NCI-H69 (cell line): ENCODE data around the gene WNT8B.

Experiments
- DNase-seq: peaks from one replicate; lab custom pipeline; 2025; lab: John Stamatoyannopoulos, UW

Gene WNT8B

DNA sequence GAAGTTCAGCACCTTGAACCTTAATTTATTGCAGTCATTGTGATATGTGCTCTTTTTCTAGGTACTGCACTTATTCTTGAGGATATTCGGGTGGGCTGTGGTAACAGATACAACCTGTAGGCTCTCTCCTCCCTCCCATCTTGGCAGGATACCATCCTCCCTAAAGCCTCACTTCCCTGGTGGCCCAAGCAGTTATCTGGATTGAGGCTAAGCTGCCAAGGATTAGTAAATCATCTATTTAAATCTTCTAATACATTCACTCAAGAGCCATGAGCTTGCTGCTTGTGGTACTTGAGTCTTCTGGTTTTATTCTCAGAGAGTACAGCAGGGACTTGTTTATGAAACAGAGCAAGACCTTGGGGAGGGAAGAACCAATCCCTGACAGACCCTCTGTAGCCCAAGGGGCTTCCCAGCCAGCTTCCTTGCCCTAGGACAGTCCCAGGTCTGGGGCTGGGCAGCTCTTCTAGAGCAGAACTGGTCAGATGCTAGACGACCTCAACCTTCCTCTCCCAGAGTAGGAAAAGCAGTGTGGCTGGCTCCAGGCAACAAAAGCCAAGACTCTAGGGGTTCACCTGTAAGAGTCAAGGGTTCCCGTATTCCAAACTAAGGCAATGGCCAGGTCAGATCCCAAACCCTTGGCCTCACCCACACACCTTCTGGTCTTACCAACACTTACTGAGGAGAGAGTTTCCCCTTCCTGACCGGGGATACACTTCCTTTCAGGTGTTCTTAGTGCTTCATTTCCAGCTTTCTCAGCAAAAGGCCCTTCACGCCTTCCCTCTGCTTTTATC lies 21.3 kb downstream of the WNT8B start:
- DNase-seq: no peak

DNA sequence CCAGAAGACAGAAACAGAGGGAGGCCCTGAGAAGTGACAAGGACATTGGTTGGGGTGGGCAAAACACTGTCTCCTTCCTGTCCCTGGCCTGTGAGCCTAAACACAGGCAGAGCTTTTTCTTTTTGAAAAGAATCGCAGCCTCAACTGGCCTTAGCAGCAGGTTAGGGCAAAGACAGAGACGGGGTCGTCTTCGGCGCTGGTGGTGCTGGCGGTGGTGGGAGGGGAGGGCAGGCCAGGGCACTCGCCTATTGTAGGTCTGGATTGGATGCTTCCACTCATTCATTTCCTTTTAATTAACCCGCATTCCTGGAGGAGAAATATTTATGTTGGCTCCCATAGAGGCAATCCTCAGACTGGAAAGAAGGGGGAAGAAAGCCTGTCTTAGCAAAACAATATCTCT lies 22.6 kb downstream of the WNT8B start:
- no peak for DNase-seq

DNA sequence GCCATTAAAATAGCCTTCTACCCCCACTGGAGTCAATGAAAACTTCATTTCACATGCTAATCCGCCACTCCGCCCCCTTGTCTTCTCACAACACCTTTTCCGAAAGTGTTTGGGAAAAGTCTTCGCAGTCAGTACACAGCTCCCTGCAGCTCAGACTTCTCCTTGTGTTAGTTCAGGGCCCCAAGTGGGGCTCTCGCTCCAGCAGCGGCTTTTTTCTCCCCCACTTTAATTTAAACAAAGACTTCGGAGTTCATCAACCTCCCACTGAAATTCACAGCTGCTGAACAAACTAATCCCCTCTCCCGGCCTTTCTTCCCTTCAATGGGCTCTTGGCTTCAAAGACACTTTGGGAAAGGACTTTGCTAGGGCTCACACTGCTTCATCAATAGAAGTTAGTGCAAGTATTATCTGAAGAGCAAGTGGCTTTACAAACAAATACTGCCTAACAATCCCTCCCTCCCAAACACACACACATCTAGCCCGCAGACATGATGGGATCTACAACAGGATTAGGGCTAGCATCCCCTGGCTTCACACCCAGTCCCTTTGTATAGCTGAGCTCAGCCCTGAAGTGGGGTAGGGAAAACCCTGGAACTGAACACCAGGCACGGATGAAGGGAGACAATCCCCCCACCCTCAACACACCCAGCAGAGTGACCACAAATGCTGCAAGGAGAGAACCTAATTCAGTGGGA lies 23.1 kb downstream of the WNT8B start:
- no peak for DNase-seq

DNA sequence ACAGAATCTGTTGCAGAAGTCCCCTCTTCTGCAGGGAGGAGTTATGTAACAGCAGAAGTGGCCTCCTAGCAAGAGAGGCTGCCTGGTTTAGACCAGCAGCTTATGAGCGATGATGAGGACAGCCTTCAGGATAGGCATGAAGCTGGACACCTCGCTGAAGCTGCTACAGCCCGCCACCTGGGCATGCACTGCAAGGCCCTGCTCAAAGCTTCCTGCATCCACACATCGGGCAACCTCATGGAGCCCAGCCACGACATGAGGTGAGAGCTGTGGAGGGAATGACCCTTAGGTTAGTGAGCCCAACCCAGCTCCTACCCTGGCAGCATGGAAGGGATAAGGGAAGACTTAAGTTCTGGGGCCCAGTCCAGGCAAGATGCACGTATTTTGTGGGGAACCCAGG lies 24.7 kb downstream of the WNT8B start:
- DNase-seq: no peak

DNA sequence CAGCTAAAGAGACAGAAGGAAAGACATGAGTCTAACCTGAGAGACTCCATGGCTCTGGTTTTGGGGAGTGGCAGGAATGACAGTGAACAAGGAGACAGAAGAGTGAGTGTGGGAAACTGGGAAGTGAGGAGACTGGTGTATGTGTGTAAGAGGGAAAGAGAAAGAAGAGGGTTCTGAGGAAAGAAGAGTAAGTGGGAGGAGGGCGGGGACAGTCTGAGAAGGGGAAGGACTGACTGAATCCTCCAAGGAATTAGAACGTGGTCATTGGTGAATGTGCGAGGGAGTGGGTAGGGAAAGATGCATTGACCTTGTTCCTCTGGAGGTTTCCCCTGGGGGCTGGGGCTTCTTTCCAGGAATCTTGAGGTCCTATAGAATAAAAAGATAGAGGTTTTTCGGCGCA lies 26.6 kb downstream of the WNT8B start:
- DNase-seq: no peak

DNA sequence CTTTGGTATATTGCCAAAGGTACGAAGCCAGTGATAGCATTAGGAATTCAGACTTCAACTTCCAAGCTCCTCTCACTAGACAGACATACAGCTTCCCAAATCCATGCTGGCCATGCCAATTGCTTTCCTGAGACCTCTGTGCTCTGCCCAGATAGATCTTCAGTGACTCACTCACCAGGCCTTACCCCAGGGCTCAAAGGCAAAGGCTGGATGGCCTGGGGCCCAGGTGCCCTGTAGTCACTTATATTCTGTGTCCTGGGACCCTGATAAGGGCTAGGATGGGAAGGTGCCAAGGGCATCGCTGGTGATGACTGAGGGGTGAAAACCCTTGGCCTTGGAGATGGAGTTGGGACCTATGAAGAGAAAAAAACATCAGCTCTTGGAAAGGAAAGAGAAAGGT lies 27.7 kb downstream of the WNT8B start:
- DNase-seq: no peak

DNA sequence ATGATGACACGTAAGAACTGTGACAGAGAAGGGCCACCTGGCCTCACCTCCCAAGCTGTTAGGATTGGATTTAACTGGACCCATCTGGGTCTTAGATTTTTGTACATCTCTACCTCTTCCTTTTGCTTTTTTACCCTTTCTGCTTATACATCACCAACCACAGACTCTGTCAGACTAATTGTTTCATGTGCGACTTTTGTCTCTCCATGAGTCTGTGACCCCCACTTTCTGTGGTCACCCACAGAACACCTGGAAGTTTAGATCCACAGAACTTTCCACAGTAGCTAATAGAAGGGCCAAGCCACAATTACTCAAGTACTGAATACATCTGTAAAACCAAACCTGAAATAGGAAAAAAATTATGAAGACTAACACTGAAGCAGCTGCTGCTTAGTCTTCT lies 33.8 kb downstream of the WNT8B start:
- DNase-seq: no peak

DNA sequence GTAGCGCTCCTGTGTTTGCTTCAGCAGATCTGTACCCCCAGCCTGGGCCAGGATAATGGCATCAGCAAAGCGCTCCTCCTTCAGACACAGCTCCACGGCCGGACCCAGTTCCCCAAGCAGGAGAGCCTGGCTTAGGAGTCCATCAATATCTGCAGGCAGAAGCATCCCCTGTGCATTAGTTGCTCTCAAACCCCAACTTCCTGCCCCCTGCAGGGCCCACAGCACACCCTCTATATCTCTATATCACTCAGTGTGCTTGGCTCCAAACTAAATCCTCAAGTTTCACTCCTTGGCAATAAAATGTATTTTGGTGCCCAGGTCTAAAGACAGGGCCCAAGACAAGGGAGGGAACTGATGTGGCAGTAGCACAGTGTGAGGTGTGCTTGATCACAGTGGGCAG lies 35.2 kb downstream of the WNT8B start:
- DNase-seq: no peak

DNA sequence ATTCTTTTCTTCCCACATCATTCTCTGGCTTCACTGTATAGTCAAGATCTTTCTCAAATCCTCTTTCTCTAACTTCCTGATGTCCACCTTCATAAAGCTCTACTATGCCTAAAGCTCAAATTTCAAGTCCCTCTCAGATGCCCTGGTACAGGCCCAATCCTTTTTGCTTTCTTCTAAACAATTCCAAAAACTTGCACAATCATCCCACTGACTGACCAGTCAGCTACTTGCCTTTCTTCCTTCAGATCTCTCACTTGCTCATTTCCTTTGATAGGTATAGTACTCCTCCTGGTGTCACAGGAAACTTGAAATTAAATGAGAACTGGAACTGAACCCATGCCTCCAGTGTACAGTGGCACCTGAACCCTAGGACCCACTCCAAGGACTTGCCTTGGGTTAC lies 38.6 kb downstream of the WNT8B start:
- no peak for DNase-seq

DNA sequence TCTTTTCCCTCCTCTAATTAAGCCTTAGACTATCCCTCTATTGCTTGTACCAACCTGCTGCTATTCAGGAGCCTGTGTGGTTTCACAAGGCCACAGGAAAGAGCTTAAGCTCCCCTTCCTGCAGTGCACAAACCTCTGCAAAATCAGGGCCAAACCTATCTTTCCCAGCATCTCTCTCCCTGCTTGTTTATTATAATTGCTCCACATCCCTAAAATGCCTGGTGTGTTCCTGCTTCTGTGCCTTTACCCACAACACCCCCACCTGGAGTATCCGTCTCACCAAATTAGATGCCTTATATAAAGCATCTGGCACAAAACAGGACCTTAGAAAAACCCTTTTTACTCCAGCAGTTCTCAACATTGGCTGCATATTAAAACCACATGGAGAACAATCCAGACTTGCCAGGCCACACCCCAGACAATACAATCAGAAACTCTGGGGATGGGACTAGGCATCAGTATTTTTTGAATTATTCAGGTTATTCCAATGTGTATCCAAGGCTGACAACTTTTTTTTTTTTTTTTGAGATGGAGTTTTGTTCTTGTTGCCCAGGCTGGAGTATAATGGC lies 40.2 kb downstream of the WNT8B start:
- DNase-seq: no peak

DNA sequence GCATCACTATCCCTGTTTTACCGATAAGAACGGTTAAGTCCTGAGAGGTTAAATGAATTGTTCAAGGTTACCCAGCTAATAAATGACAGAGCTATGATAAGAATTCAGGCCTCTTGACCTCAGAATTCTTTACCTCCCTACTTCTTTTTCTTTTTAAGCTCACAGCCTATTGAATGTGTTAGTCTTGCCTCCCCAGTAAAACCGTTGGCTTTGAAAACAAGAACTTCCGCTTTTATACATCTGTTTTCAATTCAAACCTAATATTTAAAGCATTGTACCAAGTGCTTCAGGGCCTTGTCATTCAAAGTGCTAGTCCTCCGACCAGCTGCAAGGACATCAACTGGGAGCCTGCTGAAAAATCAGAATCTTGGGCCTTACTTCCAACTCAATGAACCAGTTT lies 41.3 kb downstream of the WNT8B start:
- DNase-seq: no peak

DNA sequence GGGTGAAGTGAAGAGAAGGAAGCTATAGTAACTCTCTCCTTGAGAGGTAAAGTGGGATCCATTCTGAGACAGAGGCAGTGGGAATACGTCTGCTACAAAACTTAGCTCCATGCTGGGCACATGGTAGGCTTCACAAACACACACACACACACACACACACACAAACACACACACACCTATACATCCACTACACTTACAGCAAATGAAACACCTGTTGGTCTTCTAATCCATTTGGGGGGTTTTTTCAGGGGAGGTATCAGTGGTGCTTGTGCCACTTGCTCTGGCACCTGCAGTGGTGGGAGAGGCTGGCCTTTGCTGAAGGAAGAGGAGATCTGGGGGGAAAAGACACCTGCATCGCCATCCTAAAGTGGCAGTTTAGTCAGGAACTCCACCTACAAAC lies 42.4 kb downstream of the WNT8B start:
- no peak for DNase-seq

DNA sequence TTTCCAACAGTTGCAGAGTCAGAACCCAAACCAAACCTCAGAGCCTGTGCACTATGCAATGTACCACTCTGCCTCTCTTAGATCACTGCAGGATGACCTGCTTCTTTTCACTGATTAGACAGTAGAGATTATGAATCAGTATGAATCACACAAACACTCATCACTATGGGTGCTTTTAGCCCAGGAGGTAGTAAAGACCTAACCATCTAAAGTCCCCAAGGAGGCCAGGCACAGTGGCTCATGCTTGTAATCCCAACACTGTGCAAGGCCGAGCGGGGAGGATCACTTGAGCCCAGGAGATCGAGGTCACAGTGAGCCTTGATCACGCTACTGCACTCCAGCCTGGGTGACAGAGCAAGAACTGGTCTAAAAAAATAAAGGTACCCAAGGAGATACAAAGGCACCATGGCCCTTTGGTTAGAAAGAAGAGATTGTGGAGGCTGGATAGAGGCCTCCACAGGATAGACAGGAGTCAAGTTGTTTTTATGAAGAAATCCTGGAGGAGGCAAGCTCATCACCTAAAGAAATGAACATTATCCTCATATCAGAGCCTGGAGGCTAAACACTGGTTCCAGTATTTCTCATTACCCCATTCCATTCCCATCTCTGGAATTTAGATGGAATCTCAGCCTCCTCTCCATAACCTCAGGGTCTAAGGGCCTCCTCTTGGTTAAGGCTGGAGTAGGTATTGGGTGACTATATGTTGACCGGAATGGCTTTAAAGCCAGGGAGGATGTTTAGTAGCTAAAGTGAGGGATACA lies 44.0 kb downstream of the WNT8B start:
- DNase-seq: no peak

DNA sequence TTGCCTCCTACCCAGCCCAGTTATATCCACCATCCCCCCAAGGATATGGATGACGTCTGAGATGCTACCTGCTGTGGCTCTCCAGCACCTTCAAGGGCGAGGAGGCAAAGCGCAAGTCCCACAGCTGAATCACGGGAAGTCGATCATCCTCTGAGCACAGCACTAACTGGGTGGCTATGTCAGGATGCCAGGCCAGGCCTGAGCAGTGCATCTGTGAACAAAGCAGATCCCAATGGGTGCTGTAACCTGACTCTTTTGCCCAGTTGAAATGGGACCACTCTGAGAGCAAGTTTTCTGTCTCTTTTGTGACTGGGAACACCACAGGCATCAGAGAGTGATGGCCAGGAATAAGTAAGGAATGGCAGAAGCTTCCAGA lies 44.5 kb downstream of the WNT8B start:
- no peak for DNase-seq

DNA sequence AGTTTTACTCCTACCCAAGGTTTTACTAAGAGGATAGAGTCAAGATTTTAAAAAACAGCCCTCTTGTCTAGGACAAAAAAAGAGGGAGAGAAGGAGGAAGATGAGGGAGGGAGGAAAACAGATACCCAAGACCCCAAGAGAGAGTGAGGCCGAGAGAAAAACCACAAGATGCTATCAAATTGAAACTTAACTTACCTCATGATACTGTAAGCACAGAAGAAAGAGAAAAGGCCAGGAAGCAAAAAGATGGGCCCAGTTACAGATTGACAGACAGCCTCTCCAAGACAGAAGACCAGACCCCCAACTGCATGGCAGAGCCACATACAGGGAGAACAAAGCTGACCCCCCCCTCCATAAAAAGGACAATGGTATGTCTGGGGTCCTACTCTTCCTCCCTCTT lies 45.5 kb downstream of the WNT8B start:
- no peak for DNase-seq

DNA sequence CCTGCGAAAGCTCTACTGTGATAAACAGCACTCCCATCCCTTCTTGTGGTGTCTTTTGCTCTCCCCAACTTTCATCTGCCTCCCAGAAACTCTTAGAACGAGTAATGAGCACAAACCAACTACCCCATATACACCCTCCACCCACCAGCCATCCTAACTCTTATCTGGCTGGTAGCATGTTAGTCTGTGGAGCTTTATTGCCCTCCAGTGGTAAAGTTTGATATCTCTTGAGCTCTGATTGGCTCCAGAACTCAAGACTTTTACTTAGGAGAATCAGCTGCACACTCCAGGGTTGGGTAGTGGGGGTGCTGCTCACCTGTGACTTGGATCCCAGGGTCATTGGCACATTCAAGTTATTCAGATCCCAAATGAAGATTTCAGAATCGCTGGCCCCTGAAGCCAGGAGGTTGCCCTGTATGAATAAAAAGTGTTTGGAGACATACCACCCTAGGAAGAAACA lies 45.9 kb downstream of the WNT8B start:
- DNase-seq: peak; percentile 41

DNA sequence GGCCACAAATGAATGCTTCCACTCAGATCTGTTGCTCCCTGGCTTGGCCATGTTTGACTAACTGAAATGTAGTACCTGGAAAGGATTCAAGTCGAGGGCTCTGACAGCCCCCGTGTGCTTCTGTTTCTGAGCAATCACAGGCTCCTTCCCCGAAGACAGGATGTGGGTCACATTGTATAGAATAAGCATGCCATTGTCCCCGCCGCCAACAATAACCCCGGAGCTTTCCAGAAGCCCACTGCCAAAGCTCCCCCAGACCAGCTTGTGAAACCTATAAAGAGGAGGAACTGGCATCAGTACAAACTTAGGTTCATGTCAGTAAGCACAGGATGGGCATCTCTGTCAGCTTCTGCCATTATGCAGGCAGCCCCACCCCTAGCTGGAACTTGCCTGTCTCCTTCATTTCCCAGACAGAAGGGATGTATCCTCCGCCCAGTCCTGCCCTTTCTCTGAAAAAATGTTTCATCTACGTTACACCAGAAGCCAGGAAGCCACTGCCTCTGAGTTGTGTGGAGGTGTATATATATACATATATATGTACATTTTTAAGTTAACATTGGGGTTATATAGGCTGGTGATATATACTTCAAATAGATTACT lies 46.5 kb downstream of the WNT8B start:
- no peak for DNase-seq

DNA sequence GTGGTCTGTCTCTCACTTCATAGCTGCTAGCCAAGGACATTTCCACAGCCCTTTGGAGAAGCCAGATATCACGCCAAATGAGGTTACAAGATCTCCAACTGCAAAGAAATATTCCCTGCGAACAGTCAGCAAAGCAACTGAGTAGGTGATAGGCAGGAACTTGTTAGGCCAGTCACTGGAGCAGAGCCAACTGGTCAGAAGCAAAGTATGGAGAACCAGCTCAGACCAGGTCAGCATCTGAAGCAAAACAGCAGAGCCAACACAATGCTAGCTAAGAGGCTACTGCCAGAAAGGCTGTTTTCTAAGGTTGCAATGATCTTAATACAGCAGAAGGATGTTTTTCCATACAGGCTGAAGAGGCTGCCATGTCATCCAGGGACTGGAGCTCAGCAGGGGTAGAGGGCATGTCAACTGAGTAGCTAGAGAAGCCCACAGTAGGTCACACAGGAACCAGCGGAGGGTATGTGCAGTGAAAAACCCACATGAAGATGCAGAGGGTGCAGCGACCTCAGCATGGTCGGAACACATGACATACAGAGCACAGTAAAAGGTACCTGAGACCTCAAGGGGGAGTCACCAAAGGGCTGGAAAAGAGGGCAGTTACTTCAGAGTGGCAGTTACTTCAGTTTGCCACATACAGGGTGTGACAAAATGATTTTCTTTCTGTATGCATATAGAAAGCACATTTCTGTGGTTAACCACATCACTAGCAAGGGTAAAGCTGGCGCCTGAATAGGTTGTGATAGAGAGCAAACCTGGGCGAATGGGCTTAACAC lies 47.9 kb downstream of the WNT8B start:
- no peak for DNase-seq

DNA sequence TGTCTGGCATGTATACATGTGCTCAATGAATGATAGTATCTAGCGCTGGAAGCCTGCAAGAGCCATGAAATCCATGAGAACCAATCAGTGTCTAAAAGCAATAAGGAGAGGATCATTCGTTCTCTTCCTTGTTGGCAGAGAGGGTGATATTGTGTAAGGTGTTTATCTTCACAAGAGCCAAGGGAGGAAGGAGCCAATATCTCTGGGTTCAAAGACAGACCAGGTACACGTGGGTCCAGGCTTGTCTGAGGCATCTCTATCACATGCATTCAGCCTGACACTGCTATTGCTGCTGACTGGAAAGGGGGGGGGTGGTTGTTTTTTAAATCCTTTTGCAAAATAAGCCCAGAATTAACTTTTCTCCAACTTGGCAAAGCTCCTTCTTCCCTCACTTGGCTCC lies 52.8 kb downstream of the WNT8B start:
- no peak for DNase-seq

DNA sequence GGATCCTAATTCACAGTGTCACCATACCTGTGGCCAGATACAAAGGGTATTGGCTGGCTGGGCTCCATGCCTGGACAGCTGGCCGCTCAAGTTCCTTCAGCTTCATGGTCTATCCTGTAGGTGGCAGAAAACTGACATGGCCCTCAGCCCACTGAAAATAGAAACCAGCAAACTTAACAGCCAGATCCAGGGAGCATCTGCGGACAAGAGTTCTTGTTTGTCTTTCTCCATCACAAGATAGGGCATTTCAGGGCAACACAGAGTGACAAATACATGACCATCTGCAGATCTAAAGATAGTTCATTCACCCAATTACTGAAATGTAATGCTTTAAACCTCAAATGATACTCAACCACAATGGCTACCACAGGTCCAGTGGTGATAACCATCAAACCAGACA lies 54.0 kb downstream of the WNT8B start:
- DNase-seq: peak; percentile 2

DNA sequence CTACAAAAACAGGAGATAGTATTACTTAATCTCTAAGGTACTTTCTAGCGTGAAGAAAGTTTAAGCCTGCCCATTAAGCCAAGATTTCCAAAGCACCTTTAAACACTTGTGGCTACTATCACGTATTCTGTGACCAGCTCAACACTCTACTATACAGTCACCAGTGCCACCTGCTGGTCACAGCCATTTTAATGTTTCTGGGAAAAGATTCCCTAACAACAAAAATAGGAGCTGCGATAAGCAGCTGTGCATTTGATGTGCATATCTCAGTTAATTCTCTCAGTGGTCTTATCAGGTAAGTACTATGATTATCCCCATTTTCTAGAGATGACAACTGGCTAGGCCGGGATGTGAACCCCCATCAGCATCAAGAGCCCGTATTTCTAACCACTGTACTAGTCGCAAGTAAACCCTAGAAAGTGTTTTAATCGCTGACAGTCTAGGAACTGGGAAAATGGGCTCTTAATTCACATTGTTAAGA lies 56.0 kb downstream of the WNT8B start:
- peak; percentile 59 for DNase-seq
